ENCODE results near the gene IGLL1.
"Not testable (repeated sequence)": the region's sequence is repeated elsewhere in the genome, so short reads cannot be mapped to it uniquely, and the experiment has no call there.

IGLL1 gene

DNA sequence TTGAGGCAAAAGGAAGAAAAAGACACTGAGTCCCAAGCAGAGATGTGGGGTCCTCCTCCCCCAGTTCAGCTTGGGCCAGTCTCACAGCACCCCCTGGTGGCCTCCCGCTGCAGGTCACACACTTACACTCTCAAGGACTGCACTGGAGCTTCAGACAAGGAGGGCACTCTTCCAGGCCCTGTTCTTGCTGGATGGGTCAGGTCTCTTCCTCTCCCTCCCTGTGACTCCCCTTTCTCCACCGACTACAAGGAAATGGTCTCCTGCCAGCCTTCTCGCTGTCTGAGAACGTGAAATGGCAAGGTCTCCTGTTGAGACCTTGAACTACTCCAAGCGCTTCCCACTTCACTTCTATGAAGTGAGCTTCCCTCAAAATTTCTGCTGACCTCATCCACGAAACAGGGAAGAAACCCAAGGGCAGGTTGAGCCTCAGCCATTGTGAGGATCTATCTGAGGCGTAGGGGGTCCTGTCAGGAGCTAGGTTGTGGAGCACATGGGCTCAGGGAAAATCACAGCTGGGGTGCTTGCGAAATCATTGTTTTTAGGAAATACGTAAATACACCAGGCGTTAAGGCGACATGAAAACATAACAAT, 11.2 kb upstream of the IGLL1 start:
- DNase-seq = peak; percentile 10

DNA sequence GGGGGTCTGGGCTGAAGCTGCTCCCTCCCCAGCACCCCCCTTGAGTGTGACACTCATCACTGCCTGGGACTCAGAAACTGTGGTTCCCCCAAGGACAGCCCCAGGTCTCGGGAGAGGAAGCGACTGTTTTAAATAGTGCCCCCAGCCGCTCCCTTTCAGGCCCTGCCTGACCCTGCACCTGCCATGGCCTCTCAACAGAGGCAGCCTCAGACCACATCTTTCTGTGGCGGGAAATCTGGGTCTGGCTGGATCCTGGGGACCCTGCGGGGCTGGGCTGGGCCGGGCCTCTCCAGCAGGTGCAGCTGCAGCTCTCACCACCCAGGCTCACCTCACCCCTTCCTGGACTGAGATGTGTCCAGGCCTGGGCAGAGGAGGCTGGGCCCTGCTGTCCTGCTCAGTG, 3.7 kb upstream of the IGLL1 start:
- no peak for DNase-seq

DNA sequence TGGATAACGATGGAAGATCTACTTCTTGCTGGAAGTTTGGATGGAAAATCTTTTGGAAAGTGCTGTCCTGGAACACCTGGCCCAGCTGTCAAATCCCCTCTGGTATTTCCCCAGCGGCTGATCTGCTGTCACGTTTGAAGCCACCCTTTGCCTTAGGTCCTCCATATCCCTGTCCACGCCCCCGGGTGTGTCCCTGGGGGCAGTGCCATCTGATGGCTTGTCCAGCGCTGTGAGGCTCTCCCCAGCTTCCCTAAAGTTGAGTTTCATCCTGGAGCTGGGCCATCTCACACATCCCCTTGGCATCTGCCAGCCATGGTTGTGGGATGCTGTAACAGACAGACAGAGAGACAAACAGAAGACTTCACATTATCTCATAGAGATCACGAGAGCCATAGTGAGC, 3.1 kb upstream of the IGLL1 start:
- DNase-seq = no peak

DNA sequence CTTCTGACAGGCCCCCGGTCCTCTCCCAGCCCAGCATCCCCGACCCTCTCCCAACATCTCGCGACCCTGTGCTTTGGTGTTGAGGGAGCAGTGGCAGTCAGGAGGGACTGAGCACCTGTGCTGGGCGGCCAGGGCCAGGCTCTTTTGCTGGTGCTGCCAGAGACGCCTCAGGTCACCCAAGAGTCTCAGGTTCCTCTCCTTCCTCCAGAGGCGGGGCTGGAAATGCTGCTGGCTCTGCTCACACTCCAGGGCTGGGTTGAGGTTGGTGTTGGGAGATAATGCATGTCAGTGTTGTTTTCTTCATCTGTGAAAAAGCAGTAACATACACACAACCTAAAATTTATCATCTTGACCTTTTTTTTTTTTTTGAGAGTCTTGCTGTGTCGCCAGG, 1.2 kb upstream of the IGLL1 start:
- no peak for DNase-seq

DNA sequence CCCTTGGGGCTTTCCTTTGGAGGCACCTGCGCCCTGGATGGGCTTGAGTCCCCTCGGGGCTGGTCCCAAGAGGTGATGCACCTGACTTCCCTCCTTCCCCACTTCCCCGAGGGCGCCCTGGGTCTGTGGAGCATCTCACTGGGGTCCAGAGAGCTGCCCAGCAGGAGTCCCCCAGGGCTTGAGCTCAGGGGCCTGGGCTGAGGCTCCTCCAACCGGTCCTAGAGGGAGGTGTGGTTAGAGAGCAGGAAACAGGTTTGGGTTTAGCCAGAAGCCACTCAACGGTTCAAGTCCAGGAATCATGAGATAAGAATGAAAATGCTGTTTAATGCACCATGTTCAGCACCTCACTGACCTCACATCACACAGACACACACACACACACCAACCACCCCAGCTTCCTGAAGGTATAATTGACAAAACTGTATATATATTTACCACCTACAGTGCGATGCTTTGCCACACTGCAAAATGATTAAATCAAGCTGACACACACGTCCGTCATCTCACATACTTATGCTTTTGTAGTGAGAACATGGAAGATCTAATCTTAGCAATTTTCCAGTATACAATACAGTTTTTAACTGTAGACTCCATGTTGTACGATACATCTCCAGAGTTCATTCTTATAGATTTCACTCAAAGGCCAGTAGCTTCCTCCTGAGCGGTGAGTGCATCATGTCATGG, 628 bp upstream of the IGLL1 start:
- no peak for DNase-seq

DNA sequence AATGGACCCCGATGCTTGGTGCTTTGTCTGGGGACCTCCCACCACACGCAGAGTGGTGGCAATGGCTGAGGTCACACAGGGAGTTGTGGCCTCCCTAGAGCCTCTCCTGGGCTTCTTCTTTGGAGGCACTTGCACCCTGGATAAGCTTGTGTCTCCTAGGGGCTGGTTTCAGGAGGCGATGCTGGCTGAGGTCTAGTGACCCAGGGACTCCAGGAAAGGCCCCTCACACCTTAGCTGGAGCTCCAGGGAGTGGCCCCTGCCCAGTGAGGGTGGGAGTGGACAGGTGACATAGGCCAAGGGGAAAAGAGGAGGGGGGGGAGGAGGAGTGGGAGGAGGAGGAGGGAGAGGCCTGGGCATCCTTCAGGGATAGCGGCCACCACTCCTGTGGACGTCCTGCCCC, 810 bp downstream of the IGLL1 start:
- no peak for DNase-seq

DNA sequence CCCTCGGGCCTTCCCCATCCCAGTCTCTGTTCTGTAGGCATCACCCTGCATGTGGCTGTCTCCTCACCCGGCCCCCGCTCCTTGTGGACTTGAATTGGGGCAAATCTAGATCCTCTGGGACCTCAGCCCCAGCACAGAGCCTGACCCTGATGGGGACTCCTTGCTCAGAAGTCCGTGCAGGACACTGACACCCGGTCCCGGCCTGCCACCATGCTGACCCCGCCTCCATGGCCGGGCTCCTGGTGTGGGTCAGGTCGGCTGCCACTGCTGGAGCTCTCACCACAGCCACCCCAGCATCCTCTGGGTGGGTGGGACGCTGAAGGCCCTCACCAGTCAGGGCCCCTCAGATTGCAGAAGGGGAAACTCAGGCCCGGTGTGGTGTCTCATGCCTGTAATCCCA, 1.8 kb downstream of the IGLL1 start:
- DNase-seq = no peak

DNA sequence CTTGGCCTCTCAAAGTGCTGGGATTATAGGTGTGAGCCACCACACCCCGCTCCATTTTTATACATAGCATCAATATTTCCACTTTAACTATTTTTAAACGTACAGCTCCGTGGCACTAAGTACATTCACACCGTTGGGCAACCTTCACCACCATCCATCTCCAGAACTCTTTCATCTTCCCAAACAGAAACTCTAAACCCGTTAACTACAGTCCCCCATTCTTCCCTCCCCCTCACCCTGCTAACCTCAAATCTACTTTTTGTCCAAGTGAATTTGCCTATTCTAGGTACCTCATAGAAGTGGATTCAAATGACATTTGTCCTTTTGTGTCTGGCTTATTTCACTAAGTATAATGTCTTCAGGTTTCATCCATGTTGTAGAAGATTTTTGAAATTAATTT, 3.4 kb downstream of the IGLL1 start:
- DNase-seq = no peak

DNA sequence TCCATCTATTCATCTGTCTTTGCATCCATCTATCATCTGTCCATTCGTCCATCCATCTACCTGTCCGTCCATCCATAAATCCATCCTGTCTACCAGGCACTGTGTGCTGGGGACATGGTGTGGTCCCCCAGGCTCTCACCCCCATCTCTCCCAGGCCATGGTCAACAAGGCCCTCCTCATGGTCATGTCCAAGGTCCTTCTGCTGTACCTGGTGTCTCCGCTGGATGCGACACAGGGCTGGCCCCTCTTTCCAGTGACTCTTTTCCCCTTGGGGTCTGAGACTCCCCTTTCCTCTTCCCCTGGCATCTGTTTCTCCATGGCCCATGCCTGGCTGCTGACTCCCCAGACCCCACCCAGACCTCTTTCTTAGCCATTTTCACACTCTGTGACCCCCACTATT, 4.5 kb downstream of the IGLL1 start:
- no peak for DNase-seq

DNA sequence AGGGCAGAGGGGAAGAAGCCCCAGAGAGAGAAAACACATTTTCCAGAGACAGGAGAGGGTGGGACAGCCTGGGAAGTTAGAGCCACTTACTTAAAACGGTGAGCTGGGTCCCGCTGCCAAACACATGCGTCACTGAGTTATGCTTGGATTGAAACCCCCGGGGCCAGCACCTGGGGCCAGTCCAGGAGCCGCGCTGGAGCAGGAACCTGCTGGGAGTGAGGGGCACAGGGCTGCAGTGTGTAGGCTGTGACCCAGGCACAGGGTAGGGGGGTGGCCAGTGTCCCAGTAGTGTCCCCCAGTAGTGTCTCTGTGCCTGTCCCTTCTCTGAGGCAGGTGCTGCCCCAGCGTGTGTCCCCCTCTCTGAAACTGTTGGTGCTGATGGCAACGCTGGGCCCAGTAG, 5.2 kb downstream of the IGLL1 start:
- DNase-seq = no peak

DNA sequence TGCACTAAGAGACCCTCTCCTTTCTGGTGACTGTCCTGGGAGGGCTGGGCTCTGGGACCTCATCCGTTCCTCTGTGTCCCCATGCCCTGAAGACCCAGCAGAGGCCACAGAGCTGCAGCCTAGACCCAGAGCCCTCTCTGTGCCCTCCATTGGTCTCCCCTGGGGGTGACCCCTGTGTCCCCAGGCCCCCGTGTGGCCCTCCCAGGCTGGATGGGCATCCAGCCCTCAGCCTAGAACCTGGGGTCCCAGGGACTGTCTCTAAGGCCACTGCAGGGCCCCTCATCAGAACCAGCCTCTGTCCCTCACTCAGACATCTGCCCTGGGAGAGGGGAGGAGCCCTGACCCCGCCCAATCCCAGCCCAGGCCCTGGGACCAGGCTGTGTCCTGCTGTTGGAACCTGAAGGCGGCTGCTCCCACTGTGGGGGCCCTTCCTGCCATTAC, 5.7 kb downstream of the IGLL1 start:
- no peak for DNase-seq

DNA sequence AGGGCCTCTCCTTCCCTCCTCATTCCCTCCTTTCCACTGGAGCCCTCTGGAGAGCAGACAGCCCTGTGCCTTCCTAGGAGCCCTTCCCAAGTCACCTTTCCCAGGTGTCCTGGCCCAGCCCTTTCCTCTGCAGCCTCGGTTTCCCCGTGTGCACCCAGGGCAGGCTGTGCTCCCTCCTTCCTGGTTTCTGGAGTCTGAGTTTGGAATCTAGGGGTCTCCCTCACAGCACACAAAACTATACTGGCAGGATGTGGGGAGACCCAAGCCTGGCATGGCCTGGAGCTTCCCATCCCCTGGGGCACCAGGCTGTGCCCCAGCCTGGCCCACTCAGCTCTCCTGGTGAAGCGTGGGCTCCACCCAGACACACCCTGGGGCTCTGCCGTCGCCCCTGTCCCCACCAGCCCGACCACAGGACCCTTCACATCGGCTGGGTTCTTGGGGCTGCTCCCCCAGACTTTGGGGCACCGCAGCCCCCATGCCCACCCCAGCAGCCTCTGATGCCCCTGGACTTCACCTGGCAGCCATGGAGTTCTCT, 6.3 kb downstream of the IGLL1 start:
- DNase-seq = not testable (repeated sequence)

DNA sequence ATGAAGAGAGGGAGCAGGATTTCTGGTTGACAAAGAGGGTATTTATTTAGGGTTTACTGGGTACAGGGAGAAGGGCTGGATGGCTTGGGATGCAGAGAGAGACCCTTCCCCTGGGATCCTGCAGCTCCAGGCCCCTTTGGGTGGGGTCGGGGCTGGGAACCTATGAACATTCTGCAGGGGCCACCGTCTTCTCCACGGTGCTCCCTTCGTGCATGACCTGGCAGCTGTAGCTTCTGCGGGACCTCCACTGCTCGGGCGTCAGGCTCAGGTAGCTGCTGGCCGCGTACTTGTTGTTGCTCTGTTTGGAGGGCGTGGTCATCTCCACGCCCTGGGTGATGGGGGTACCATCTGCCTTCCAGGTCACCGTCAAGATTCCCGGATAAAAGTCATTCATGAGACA, 7.0 kb downstream of the IGLL1 start:
- DNase-seq = not testable (repeated sequence)

DNA sequence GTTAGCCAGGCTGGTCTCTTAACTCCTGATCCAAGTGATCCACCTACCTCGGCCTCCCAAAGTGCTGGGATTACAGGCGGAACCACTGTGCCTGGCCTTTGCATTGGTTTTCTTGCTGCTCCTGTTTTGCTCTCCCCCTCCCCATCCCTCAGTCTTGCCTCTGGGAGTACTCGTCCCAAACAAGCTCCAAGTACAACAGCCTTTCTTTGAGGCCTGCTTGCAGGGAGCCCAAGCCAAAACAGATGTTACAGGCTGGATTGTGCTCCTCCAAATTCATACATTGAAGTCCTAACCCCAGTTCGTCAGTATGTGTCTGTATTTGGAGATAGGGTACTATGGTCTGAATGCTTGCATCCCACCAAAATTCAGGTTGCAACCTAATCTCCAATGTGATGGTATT, 8.6 kb downstream of the IGLL1 start:
- no peak for DNase-seq

DNA sequence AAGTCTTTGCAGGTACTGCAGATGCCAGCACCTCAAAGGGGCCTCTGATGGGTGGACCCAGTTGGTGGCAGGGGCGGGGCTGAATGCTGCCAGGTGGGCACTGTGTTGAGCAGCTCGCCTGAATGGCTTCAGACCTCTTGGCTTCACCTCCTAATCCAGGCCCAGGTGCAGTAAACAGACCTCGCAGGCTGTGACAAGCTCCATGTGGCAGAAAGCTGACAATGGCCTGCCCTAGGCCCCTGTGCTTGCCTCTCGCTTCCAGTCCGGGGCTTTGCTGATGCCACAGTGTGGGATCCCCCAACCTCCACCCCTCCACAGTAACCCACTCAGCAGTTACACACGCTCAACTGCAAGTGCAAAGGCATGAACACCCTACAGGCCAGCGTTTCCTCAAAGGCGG, 9.4 kb downstream of the IGLL1 start:
- DNase-seq = no peak

DNA sequence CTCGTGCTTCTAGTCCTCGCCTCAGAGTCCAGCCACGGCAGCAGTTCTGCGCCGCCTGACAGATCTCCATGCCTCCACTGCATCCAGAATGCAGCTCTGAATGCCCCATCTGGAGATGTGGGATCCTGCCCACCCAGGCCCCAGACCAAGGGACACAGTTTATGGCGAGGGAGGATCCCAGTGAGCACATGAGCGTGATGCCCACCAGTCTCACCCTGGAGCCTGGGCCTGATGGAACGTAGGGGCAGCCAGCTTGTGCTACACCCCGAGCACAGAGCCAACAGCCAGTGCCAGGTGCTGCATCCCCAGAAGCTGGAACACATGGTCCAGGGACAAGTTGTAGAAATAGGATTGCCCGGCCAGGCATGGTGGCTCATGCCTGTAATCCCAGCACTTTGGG, 10.4 kb downstream of the IGLL1 start:
- DNase-seq = no peak

DNA sequence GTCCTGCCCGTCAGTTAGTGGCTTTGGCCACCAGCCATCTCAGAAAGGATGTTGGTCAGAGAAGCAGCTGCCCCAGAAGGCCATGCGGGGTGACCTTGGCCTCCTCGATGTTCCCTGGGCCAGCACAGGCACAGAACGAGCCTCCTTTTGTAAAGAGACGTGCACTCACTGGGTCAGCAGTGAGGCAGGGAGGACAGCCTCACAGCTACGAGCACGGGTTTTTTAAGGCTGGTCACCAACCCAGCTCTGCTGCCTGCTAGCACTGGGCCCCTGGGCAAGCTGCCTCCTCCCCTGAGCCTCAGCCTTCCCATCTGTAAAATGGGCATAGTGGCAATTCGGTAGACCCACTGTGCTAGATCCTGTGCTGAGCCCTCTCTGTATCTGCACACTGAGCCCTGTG, 10.8 kb downstream of the IGLL1 start:
- no peak for DNase-seq

DNA sequence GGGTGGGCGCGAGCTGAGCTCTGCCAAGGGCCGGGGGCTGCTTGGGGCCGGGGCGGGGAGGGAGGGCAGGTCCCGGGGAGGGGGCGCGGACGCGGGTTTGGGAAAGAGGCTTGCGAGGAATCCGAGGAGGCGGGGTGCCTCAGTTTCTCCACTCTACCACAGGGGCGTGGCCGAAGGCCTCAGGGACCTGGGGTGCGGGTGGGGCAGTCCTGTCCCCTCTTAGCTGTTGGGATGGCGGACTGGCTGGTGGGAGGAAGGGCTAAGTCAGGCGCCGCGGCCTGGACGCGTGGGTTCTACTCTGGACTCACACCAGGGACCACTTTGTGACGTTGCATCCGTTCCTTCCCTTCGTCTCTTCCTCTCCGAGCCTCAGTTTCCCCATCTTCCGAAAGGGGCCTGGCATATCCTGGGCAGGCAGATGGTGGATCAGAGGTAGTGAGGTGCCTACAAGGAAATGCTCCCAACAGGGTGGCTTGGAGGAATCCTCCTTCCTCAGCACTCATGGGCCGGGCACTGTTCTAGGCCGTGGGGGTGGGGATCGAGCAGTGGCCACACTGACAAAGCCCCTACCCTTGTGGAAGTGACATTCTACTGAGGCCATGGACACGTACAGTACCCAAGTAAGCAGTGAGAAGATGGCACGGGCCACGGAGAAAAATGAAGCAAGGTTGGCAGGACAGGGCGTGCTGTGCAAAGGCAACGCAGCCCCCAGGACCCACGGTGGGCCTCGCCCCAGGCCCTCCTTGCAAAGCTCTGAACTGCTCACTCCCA, 13.2 kb downstream of the IGLL1 start:
- DNase-seq = no peak

DNA sequence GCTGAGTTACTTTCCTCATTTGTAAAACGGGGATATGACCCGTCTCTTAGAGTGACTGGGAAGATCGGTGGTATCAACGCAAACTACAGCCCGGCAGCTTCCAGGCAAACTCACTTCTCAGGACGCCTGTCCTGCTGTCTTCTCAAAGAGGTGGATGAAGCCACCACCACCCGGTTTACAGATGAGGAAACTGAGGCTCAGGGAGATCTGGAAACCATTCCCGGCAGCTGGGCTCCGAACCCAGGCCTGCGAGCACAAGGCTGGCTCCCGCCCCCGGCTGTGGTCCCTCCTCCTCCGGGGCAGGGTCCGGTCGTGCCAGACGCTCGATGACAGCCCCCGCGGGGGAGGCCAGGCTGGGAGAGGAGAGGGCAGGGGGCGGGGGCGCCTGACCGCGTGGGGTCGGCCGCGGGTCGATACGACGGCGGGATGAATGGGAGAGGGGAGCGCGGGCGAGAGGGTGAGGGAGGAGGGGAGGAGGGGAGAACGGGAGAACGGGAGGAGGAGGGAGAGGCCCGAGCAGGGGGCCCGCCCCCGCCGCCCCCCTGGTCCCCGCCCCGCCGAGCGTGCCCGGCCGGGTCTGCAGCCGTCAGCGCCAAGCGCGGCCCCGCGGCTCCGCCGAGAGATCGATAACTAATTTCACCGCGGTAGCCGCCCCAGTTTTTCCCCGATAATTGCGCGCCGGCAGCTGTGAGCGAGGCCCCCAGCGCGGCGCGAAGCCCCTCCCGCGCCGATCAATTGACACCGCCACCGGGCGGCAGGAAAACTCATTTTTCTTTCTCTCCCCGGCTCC, 14.0 kb downstream of the IGLL1 start:
- DNase-seq = no peak

DNA sequence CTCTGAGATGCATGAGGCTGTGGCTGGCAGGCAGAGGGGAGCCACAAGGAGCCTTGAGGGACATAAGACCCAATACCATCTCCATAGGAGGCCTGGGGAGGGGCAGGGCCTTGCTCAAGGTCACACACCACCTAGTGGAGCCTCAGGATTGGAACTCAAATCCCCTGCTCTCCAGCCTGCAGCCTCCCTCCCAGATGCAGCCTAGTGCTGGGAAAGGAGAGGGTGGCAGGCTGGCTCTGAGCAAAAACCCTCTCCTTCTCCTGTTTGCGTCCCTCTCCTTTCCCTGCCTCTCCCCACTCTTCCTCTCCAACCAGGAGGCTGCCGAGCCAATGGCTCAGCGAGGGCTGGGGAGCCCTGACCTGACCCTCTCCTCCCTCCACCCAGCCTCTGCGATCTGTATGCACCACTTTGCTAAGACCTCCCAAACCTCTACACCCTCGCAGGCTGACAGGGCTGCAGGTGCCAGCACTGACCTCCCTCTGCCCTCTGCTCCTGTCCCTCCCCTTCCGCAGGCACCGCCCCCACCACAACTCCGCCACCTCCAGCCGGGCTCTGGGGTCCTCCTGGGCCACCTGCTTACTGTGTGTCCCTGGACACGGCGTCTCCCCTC, 14.7 kb downstream of the IGLL1 start:
- no peak for DNase-seq

DNA sequence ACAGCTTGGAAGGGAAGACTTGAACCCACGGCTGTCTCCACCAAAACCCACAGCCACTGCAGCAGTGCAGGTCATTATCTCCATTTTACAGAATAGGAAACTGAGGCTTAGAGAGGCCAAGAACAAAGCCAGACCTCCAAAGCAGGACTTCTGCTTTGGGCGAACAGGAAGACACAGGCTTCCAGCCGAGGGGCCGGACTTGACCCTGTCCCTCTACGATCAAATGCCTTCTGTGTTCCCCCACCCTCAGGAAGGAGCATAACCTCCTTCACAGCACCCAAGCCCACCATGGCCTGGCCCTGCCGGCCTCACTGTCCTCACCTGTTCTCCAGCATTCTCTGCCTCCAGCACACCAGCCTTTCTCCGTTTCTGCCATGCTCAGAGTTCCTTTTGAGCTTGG, 15.8 kb downstream of the IGLL1 start:
- no peak for DNase-seq

DNA sequence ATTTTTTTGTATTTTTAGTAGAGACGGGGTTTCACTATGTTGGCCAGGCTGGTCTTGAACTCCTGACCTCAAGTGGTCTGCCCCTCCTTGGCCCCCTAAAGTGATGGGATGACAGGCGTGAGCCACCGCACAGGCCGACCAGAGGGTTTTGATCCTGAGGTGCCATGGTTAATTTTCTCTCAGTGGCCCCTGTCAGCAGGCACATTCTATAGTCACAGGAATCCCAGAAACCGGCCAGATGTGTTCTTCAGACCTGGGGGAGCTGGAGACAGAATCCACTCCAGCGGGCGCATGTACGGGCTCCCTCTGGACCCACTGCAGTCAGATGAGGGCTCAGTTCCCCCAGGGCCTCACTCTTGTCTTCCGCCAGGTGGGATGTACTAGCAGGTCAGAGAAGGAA, 17.0 kb downstream of the IGLL1 start:
- DNase-seq = no peak

DNA sequence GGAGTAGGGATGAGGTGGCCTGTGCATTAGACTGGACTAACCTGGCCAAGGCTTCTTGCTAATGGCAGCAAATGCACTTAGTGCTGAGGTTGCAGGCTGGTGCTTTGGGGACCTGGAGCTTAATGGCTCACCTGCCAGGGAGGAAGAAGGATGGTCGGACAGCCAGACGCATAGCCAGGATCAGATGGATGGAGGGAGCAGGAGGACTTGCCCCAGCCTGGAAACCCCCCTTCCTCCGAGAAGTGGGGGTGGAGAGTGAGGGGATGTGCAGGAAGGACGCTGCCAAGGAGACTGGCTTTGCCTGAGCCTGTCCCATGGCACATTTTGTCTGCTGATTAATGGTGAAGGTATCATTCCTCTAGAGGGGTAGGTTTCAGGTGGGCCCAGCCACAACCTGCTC, 17.9 kb downstream of the IGLL1 start:
- no peak for DNase-seq

Data from NCI-H2029 treated with DMSO at 0.1 percent for 48 hours (cell line).